GM21825 (cell line): ENCODE results near the gene PTBP3.
"Not testable (repeated sequence)": the region's sequence is repeated elsewhere in the genome, so short reads cannot be mapped to it uniquely, and the experiment has no call there.

Experiments used
- ATAC-seq: cut with Tn5 transposase; IDR thresholded peaks from one replicate; pipeline ENCODE4 v1.9.1; 2021; ENCODE audit warnings: mild to moderate bottlenecking, moderate library complexity; ENCODE audit not compliant: unreplicated experiment

PTBP3 gene

GRCh38 chr9:112325127-112325526 is 8.3 kb downstream of the PTBP3 start:
- ATAC-seq = no peak

GRCh38 chr9:112323378-112323854 is 10.0 kb downstream of the PTBP3 start:
- no peak for ATAC-seq

- no peak for ATAC-seq
Measured at GRCh38 chr9:112322701-112323377, 10.6 kb downstream of the PTBP3 start.

- no peak for ATAC-seq
Measured at GRCh38 chr9:112316258-112316943, 17.0 kb downstream of the PTBP3 start.

GRCh38 chr9:112315331-112316257 is 17.8 kb downstream of the PTBP3 start:
- ATAC-seq = no peak

DNA sequence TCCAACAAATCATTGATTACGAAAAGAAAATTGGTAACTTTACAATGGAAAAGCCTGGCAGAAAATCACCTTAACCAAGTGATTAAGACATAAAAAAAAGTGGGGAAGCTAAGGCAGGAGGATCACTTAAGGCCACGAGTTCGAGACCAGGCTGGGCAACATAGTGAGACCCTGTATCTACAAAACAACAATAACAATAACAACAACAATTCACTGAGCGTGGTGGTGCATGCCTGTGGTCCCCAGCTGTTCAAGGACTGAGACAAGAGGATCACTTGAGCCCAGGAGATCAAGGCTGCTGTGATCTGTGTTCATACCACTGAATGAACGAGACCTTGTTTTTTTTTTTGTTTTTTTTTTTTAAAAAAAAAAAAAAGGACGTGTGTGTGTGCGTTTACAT is 21.3 kb downstream of the PTBP3 start:
- ATAC-seq = no peak

- ATAC-seq = no peak
Measured at GRCh38 chr9:112311497-112311896, 21.9 kb downstream of the PTBP3 start.

GRCh38 chr9:112310826-112311225 is 22.6 kb downstream of the PTBP3 start:
- no peak for ATAC-seq

DNA sequence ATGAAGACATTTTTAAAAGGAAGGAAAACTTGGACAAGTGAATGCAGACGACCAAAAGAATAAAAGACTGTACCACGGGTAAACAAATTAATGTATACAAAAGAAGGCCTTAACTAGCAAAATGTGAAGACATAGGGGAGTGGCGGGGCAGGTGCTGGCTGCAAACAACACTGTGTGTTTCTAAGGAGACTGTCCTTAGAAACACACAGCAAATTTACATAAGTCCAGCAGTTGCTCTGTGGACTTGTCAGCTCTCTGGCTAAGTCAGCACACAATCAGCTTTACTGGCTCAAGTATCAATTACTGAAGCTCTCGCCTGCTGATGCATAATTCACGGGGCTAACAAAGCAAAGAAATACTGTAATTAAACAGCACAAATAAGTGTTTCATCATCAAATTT is 24.8 kb downstream of the PTBP3 start:
- no peak for ATAC-seq

DNA sequence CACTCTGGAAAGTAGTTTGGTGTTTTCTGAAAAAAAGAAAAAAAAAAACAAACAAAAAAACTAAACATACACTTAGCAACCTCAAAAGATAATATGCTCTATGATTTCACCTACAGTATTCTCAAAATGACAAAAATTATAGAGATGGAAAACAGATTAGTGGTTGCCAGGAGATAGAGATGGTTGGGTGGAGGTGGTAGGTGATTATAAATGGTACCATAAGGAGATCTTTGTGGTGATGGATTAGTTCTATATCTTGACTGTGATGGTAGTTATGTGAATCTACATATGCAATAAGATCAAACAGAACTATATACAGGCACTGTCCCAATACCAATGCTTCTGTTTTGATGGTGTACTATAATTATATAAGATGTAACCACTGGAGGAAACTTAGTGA is 32.0 kb downstream of the PTBP3 start:
- ATAC-seq = no peak

GRCh38 chr9:112299514-112299913 is 33.9 kb downstream of the PTBP3 start:
- no peak for ATAC-seq

GRCh38 chr9:112296929-112297328 is 36.5 kb downstream of the PTBP3 start:
- ATAC-seq = no peak

DNA sequence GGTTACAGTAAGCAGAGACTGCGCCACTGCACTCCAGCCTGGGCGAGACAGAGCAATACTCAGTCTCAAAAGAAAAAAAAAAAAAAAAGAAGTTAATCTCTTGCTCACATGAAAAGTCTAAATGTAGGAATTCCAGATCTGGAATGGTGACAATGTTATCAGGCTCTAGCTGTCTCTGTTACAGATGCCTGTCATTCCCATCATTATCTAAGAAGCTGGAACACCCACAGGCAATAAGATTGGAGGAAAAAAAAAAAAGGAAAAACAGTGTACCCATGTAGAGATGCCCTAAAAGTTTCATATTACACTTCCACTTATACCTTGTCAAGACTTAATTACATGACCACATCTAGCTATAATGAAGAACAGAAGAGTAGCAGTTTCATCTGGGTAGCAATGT is 38.2 kb downstream of the PTBP3 start:
- ATAC-seq = no peak

GRCh38 chr9:112288029-112288428 is 45.4 kb downstream of the PTBP3 start:
- no peak for ATAC-seq

- no peak for ATAC-seq
Measured at GRCh38 chr9:112286926-112287325, 46.5 kb downstream of the PTBP3 start.

DNA sequence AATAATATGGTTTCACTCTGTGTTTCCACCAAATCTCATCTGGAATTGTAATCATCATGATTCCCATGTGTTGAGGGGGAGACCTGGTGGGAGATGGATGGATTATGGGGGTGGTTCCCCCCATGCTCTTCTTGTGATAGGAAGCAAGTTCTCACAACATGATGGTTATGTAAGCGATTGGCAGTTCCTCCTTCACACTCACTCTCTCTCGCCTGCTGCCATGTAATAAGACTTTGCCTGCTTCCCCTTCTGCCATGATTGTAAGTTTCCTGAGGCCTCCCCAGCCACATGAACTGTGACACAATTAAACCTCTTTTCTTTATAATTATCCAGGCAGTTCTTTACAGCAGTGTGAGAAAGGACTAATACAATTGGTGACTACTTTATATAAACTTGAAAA is 48.4 kb downstream of the PTBP3 start:
- ATAC-seq = no peak

DNA sequence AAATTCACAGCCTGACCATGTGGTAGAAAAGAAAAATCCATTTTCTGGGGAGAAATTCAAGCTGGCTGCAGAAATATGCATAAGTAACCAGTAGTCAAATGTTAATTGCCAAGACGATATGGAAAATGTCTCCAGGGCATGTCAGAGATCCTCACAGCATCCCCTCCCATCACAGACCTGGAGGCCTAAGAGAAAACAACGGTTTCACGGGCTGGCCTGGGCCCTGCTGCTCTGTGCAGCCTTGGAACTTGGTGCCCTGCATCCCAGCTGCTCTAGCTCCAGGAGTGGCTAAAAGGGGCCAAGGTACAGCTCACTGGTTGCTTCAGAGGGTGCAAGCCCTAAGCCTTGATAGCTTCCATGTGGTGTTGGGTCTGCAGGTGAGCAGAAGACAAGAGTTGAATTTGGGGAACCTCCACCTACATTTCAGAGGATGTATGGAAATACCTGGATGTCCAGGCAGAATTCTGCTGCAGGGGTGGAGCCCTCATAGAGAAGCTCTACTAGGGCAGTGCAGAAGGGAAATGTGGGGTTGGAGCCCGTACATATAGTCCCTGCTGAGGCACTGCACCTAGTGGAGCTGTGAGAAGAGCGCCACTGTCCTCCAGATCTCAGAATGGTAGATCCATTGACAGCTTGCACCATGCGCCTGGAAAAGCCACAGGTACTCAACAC is 49.7 kb downstream of the PTBP3 start:
- no peak for ATAC-seq

DNA sequence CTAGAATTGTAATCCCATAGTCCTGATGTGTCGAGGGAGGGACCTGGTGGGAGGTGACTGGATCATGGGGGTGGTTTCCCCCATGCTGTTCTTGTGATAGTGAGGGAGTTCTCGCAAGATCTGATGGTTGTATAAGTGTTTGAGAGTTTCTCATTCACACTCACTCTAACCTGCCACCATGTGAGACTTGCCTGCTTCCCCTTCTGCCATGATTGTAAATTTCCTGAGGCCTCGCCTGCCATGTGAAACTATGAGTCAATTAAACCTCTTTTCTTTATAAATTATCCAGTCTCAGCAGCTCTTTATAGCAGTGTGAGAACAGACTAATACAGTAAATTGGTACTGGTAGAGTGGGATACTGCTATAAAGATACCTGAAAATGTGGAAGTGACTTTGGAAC is 50.6 kb downstream of the PTBP3 start:
- ATAC-seq = not testable (repeated sequence)

DNA sequence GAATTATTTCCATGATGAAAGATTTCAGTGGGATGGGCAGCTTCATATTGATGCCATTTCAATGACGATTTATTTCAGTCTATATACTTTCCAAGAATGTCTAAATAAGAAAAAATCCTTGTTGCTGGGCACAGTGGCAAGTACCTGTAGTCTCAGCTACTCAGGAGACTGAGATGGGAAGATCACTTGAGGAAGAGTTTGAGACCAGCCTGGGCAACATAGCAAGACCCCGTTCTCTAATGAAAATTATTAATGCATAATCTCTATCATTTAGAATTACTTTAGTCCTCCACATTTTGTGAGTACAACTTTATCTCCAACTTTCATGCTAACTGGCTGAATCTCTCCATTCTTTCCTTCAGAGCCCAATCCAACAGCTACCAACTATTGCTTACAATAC is 52.5 kb downstream of the PTBP3 start:
- ATAC-seq = no peak

GRCh38 chr9:112279501-112279900 is 53.9 kb downstream of the PTBP3 start:
- no peak for ATAC-seq

- ATAC-seq = no peak
Measured at GRCh38 chr9:112278152-112278551, 55.3 kb downstream of the PTBP3 start.
